Measurements from ENCODE around the gene CD3G.
"Not testable (repeated sequence)": the region's sequence is repeated elsewhere in the genome, so short reads cannot be mapped to it uniquely, and the experiment has no call there.

The CD3G gene

GRCh38 chr11:118343981-118344515 is at the start of gene CD3G:
CD3G (plus strand) TSS chr11:118344344; CDS start chr11:118344424, 80 bp downstream.
- DNase-seq, result peak; percentile 70

- DNase-seq, result no peak
Observed at GRCh38 chr11:118295199-118295598, 48.9 kb upstream of the CD3G start.

- peak; percentile 41 for DNase-seq
Observed at GRCh38 chr11:118295815-118296454, 48.2 kb upstream of the CD3G start.

DNA sequence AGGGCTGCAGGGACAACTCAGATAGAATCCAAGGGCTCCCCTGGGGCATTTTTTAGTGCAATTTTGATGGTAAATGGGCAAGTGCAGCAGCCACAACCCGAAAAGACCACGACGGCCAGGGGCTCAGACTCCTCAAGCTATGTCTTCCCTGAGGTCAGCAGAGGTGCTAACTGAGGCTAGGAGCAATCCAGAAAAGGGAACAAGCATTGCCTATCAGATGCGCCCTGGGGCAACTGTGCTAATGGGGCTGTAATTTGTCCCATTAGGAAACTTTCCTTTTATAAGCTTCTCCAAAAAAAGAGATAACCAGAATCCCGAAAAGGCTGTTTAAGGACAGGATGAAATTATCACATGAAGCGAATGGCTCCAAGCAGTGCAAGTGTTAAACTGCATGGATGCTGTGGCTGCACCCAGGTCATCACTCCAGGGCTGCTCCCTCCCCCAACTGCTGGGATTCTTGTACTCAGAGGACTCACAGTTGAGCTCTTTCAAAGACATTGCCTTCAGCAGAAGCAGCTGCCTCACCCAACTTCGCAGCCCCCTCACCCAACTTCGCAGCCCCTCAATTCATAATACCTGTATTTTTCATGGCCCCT is 42.4 kb upstream of the CD3G start:
- DNase-seq, result no peak

DNA sequence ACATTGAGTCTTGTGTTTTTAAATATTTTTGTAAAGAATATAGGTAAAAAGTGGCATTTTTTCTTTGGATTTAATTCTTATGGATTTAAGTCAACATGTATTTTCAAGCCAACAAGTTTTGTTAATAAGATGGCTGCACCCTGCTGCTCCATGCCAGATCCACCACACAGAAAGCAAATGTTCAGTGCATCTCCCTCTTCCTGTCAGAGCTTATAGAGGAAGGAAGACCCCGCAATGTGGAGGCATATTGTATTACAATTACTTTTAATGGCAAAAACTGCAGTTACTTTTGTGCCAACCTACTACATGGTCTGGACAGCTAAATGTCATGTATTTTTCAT is 39.9 kb upstream of the CD3G start:
- no peak for DNase-seq

DNA sequence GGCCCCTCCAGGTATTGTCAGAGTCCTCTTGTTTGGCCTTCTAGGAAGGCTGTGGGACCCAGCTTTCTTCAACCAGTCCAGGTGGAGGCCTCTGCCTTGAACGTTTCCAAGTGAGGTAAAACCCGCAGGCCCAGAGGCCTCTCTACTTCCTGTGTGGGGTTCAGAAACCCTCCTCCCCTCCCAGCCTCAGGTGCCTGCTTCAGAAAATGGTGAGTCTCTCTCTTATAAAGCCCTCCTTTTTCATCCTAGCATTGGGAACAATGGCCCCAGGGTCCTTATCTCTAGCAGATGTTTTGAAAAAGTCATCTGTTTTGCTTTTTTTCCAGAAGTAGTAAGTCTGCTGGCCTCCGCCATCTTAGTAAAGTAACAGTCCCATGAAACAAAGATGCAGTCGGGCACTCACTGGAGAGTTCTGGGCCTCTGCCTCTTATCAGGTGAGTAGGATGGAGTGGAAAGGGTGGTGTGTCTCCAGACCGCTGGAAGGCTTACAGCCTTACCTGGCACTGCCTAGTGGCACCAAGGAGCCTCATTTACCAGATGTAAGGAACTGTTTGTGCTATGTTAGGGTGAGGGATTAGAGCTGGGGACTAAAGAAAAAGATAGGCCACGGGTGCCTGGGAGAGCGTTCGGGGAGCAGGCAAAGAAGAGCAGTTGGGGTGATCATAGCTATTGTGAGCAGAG is 39.4 kb upstream of the CD3G start, which contains the start of gene CD3E:
Gene CD3E (plus strand): TSS at position 163 of the 681 bp plus-strand sequence. CDS start 223 bp downstream, at position 386.
- DNase-seq, result peak; percentile 56

DNA sequence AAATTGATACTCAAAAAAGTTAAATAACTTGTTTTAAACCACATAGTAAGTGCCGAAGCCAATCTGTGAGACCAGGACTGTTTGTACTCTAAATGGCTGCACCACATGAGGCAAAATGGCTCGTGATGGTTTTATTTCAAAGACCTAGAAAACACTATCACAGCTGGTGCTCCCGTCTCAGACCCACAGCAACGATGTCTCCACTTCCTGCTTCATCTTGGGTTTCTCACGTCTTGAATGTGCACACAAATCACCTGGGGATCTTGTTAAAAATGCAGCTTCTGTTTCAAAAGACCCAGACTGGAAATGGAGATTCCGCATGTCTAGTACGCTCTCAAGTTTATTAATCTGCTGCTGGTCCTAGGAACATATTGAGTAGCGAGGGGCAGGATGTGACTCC is 38.4 kb upstream of the CD3G start:
- DNase-seq, result no peak

- DNase-seq, result peak; percentile 42
Observed at GRCh38 chr11:118306556-118306955, 37.6 kb upstream of the CD3G start.

DNA sequence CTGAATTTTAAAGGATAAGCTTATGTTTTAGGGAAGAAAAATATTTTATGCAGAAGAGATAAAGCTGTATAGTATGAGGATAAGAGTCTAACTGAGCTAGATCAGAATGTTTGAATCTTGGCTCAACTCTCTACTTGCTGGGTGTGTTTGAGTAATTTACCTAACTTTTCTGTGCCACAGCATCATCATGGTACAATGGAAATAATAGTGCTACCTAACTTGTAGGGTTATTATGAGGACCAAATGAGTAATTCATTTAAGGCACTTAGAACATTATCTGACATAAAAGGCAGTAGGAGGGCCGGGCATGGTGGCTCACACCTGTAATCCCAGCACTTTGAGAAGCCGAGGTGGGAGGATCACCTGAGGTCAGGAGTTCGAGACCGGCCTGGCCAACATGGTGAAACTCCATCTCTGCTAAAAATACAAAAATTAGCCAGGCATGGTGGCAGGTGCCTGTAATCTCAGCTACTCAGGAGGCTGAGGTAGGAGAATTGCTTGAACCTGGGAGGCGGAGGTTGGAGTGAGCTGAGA is 35.1 kb upstream of the CD3G start:
- DNase-seq, result not testable (repeated sequence)

DNA sequence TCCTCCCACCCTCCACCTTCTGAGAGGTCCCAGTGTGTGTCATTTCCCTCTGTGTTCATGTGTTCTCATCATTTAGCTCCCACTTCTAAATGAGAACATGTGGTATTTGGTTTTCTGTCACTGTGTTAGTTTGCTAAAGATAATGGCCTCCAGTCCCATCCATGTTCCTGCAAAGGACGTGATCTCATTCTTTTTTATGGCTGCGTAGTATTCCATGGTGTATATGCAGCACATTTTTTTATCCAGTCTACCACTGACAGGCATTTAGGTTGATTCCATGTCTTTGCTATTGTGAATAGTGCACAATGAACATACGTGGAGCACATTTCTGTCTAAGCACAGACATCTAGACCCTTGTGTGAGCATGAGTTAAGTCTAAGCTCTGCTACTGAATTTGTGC is 33.9 kb upstream of the CD3G start:
- no peak for DNase-seq

DNA sequence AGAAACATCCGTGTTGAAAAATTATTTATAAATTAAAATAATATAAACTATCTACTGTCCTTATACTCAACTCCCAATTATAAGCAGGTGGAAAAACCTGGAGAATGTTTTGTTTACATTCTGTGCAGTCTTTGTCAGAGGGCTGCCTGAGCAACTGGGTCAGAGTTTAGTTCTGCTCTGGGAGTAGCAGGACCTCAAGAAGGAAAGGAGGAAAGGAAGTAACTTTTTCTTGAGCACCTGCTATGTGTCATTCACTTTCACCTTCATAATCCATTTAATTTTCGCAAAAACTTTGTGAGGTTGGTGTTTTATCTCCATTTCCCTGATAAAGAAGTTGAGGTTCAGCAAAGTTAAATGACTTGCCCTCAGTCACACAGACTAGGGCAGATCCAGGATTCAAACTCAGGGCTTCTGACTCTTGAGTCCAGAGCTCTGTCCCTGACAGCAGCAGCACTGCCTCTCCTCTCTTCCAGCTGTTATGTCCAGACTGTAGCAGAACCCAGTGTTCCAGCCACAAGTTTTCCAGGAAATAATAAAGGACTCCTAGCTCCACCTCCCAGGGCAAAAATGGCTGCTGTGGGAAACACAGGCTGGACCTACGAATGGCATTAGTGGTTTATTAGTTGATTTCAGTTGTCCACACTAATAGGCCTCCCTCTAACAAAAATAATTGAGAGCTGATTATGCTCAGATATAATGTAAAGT is 33.2 kb upstream of the CD3G start:
- no peak for DNase-seq

DNA sequence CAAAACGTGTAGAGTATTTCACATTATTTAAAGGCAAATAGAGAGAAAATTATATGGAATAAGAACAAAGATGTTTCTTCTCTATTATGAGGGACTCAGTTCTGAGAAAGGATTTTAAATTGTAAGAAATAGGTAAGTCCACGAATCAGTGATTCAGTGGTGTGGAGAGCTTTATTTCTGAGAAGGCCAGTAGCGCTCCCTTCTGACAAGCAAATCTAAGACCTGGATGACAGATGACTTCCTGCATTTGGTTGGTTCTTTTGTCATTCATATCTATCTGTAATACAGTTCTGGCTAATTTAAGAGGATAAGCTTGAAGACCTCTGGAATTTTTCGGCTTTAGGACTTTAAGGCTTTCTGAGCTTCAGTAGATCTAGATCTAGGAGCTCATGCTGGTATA is 32.6 kb upstream of the CD3G start:
- DNase-seq, result no peak

DNA sequence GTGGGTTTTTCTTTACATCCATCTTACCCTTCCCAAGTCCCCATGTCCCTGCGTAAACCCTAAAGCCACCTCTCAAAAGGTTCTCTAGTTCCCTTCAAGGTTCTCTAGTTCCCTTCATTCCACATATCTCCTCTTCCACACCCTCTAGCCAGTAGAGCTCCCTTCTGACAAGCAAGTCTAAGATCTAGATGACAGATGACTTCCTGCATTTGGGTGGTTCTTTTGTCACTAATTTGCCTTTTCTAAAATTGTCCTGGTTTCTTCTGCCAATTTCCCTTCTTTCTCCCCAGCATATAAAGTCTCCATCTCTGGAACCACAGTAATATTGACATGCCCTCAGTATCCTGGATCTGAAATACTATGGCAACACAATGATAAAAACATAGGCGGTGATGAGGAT is 31.8 kb upstream of the CD3G start:
- DNase-seq, result no peak

DNA sequence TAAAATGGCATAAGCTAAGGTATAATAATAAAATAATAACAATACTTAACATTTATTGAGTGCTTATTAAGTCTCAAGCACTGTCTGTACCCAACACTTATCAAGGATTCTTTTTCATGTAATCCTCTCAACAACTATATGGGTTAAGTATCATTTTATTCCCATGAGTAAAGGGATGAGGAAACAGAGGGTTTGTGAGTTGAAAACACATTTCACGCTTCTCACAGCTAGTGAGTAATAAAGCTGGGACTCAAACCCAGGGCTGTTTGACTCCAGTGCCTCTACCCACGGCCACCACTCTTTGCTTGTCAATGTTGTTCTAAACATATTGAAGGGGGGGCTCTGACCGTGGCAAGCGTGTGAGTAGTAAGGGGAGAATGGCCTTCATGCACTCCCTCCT is 30.9 kb upstream of the CD3G start:
- DNase-seq, result no peak

DNA sequence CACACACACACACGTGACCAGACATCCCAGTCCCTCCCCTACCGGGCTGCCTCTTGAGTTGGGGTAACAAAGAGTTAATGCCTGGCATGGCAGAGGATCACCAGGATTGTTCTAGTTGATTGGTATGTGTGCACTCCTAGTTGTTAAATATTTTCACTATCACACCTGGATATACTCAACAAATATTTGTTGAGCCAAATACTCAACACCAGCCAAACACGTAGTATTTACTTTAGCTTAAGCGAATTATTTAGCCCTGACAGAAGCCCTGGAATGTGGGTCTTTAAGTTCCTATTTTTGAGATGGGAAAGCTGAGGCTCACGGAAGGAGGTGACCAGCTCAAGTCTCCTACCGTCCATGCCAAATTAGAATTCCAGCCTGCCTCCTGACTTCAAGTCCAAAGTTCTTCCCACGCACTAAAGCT is 29.1 kb upstream of the CD3G start:
- no peak for DNase-seq

DNA sequence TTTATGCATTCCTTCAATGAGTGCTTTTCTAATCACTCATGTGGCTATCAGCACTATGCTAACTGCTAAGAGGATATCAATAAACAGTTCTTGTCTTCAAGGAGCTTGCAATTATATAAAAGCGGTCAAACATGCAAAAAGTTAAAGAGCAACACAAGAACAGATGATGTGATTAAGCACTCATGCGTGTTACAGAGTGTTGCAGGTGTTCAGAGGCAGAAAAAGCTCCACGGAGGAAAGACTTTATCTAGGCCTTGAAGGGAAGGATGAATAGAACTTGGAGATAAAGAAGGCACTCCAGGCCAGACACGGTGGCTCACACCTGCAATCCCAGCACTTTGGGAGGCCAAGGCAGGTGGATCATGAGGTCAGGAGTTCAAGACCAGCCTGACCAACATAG is 26.0 kb upstream of the CD3G start:
- DNase-seq, result no peak

GRCh38 chr11:118318581-118319336 is 25.4 kb upstream of the CD3G start:
- no peak for DNase-seq

DNA sequence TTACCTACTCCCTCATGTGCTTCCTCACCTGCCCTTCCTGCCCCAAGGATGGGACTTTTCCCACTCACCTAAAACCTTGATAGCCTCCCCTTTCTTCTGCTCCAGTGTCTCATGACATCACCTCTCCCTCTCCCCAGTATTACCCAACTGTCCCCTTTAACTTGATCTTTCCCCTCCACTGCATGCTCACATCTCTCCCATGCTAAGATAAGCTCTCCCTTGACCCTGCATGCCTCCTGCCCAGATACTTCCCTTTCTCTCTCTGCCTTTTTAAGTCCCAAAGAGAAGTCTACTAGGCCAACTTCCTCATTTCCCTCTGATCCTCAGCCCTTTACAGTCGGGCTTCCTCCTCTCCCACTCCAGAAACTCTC is 24.8 kb upstream of the CD3G start:
- no peak for DNase-seq

DNA sequence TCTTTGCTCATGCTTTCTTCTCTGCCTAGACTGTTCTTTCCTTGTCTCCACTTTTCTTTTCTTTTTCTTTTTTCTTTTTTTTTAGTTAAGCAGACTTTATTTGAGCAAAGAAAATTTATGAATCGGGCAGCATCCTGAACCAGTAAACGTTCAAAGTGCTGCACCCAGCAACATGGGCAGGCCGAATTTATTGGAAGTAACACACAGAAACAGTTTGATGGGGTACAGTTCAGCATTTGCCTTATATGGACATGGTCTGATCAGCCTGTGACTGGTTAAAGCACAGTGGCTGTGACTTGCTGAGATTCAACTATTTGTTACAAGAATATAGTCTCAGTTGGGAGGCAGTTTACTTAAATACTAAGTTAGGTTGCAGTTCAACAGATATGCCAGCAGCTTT is 23.6 kb upstream of the CD3G start:
- no peak for DNase-seq

DNA sequence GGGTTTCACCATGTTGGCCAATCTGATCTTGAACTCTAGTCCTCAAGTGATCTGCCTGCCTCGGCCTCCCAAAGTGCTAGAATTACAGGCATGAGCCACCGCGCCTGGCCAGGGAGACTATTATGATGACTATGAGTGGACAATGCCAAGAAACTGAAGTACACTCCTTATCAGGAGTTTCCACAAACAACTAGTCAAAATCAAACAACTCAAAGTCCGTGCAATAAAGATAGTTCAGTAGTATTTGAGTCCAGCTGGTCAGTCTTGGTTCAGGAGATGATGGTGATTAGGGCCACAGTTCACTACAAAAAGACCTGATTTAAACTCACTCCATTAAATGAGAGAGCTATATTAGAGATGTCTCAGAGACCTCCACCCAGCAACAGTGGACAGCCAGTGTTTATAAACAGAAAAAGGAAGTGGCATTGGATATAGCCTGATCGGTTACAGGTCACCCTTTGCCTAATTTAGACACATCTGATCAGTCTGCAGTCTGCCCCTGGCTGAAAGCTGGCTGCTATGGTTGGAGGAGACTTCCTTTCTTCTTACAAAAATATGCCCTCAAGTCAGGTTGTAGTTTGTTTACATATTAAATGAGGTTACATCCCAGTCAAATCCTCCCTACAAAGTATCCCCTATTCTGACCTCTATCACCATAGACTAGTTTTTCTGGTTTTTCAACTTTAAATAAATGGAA is 22.6 kb upstream of the CD3G start:
- no peak for DNase-seq

DNA sequence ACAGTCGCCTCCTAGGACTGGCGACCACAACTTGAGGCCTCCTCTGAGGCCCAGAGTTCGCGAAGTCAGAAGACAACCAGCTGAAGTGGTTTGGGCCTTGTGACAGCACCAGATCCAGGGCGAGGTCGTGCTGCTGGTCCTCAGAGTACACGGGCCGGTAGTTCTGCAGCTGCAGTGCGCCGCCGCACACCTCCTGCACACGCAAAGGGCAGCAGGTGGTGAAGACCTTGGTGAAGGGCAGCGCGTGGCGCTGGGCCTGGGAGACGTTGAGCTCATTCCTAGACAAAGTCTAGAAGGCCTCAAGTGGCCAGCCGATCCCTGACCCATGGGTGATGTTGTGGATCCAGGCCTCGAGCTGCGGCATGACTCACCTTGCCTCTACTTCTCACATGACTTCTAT is 21.4 kb upstream of the CD3G start:
- DNase-seq, result no peak

- DNase-seq, result no peak
Observed at GRCh38 chr11:118325283-118325682, 18.9 kb upstream of the CD3G start.

Measured in stimulated activated CD4-positive, alpha-beta T cell treated with anti-CD3 and anti-CD28 coated beads, Interleukin-4, amount 100 ng/mL, for 1 hour (primary cell).